Activated CD4-positive, alpha-beta T cell treated with anti-CD3 and anti-CD28 coated beads, Interleukin-2, amount 50 U/mL, for 48 hours (primary cell): ENCODE data around the gene TRAK2.
"Not testable (repeated sequence)": the region's sequence is repeated elsewhere in the genome, so short reads cannot be mapped to it uniquely, and the experiment has no call there.

Experiments used
- DNase-seq, 2 experiments: peaks; one replicate each; pipeline ENCODE4 v3.0.0-alpha.2; 2020

TRAK2 gene

GRCh38 chr2:201450954-201451291 is 335 bp downstream of the TRAK2 start:
- no peak for DNase-seq

- DNase-seq = peak in 1 of 2 experiments; percentile 28
These were observed 2.6 kb downstream of the TRAK2 start for GRCh38 chr2:201448701-201449100.

GRCh38 chr2:201448061-201448460 is 3.2 kb downstream of the TRAK2 start:
- no peak for DNase-seq

GRCh38 chr2:201447086-201447485 is 4.2 kb downstream of the TRAK2 start:
- DNase-seq = no peak

DNA sequence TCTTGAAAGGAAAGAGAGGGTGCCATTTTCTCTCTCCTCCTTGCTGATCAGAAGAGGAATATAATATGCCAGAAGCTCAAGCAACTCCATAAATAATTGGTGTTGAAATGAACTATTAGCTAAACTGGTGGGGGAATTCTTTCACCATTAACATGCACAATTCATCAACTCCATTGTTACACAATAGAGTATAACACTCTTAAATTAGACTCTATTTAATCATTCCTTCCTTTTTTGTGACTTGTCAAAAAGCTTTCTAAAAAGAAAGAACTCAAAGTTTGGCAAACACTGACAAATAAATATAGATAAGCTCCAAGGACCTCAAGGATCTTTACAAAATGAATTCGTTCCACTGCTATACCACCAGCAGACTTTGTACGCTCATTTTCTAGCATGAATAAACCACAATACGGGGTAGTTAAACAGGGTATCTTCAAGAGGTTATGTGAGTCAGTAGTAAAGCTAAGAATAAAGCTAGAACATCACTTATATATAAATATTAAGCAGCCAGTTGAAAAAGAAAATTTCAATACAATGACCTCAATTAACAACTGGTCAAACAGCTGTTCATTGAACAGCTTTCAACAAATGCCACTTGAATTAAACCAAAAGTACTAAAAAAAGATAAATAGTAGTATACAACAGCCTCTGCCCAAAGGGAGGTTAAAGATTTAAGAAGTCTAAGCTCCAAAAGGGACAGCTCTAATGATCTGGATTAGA is 6.4 kb downstream of the TRAK2 start:
- DNase-seq = no peak

DNA sequence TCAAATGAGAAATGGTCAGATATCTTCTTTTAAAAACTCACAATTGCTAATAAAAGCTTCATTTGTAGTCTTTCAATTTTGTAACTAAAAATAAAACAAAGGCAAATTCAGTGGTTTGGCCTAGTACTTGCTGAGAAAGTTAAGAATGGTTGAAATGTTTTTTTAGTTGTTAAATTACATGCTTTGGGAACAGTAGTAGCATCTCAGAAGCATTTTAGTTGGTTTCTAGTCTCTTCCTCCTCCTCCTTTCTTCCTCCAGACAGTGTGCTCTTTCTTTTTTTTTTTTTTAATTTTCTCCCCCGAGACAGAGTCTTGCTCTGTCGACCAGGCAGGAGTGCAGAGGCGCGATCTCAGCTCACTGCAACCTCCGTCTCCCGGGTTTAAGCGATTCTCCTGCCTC is 9.8 kb downstream of the TRAK2 start:
- DNase-seq = no peak

- no peak for DNase-seq
These were observed 11.1 kb downstream of the TRAK2 start for GRCh38 chr2:201440182-201440581.

DNA sequence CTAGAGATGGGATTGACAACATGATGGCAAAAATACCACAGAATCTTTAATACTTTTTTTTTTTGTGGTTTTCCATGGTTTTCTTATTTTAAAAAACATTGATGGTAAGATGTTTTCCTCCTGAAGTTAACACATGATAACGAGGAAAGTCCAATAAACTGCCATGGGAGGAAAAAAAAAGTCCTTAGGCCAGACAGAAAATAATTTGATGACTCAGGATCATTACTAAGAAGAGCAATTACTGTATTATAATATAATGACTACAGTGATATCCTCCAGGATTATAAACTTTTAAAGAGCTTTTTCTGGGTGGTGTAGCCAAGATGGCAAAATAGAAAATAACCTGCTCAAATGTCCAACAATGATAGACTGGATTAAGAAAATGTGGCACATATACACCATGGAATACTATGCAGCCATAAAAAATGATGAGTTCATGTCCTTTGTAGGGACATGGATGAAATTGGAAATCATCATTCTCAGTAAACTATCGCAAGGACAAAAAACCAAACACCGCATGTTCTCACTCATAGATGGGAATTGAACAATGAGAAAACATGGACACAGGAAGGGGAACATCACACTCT is 11.8 kb downstream of the TRAK2 start:
- DNase-seq = not testable (repeated sequence)

DNA sequence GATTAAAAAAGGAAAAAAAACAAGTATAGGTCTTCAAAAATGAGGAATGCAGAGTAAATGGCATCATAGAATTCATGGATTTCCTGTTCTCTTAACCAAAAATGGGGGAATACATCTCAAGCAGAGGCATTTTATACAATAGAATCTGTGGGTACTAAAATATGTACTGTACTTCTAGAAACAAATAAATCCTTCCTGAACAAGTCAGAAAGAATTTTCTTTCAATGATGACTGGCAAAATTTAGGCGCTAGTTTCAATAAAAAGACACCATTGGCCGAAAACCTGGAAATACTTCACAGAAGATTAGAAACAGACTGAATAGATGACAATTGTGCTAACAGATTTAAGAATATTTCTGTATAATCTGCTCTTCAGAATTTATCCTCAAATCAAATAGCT is 15.1 kb downstream of the TRAK2 start:
- no peak for DNase-seq

DNA sequence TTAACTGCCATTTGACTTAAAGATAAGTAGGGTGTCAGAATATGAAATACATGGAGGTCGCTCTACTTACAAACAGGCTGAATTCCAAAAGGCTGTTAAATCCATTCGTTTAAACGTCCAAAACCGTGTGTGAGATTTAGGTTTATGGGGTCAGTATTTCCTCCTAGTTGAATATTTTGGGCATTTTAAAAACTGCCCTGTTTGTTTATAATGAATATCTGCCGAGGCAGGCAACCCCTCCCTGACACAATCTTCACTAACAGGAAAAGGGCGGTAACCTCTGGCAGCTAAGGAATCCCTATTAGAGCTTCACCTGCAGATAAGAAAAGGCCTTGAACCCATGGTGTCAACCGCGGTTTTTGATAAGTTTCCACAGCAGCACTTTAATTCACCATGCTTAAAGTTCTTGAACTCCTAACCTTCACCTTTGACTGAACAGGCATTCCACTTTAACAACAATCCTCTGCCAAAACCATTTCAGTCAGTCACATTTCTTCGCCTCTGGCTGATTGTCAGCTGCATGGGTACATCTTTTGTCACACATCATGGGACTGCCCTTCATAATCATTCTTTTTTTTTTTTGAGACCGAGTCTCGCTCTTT is 17.8 kb downstream of the TRAK2 start:
- DNase-seq = no peak

DNA sequence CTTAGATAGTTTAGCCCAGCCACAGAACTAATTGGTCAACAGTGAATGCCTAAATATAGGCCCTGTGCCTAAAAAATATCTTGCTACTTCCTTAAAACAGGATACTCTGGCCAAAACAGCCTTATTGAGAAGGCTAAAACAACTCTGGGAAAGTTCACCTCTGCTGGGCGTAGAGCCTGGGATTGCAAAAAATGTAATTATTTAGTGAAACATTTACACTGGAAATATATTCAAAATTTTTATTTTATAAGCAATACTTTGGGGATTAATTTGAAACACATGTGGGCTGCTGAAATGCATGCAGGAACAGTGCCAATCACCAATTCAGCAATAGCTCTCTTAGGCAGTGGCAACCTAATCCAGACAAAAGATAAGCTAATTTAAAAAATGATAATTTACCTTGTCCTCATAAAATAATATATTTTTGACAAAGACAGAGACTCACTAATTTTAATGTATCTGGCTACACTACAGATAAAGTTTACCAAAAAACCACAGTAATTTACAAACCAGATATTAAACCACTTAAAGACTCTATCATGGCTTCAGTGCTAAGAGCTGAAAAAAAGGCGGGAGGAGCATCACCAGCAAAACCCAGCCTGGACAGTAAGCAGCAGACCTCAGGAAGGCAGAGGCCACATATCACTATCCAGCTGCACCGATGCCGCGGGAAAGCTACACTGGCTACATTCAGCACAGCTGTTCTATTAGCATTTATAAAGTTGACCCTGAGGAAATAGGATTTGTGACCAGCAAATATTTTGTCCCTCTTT is 18.5 kb downstream of the TRAK2 start:
- no peak for DNase-seq

DNA sequence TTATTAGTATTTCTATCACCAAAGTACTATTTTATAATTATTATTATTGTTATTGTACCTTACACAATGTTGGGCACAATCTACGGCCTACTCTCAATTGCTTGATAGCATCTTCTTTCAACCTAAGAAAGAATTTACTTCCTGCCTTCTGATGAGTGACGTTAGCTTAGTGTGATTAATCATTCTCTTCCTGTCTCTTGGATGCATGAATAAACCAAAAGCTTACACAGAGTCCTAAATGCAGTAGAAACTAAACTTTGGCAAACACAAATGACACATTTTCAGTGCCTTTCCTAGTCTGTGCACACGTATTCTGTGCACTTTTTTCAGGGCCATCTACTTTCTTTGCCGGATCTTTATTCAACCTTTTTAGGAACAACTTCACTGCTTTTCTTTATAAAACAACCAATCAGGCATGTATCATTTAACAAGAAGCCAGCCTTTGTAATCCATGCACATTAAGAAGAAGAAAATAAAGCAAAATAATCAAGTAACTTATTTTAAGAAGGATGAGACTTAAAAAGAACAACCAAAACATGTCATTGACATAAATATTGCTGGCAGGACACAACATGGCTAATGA is 19.1 kb downstream of the TRAK2 start:
- DNase-seq = no peak

- DNase-seq = no peak
These were observed 20.4 kb downstream of the TRAK2 start for GRCh38 chr2:201430839-201431238.

DNA sequence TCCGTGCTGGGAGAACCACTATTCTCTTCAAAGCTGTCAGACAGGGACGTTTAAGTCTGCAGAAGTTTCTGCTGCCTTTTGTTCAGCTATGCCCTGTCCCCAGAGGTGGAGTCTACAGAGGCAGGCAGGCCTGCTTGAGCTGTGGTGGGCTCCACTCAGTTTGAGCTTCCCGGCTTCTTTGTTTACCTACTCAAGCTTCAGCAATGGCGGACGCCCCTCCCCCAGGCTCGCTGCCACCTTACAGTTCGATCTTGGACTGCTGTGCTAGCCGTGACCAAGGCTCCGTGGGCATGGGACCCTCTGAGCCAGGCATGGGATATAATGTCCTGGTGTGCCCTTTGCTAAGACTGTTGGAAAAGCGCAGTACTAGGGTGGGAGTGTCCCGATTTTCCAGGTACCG is 20.9 kb downstream of the TRAK2 start:
- not testable (repeated sequence) for DNase-seq

- not testable (repeated sequence) for DNase-seq
These were observed 21.4 kb downstream of the TRAK2 start for GRCh38 chr2:201429835-201430234.

DNA sequence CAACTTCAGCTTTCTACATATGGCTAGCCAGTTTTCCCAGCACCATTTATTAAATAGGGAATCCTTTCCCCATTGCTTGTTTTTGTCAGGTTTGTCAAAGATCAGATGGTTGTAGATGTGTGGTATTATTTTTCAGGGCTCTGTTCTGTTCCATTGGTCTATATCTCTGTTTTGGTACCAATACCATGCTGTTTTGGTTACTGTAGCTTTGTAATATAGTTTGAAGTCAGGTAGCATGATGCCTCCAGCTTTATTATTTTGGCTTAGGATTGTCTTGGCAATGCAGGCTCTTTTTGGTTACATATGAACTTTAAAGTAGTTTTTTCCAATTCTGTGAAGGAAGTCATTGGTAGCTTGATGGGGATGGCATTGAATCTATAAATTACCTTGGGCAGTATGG is 22.9 kb downstream of the TRAK2 start:
- not testable (repeated sequence) for DNase-seq

- DNase-seq = no peak
These were observed 25.3 kb downstream of the TRAK2 start for GRCh38 chr2:201425952-201426351.

GRCh38 chr2:201420442-201421113 is 30.7 kb downstream of the TRAK2 start:
- no peak for DNase-seq

- no peak for DNase-seq
These were observed 31.3 kb downstream of the TRAK2 start for GRCh38 chr2:201419986-201420385.

DNA sequence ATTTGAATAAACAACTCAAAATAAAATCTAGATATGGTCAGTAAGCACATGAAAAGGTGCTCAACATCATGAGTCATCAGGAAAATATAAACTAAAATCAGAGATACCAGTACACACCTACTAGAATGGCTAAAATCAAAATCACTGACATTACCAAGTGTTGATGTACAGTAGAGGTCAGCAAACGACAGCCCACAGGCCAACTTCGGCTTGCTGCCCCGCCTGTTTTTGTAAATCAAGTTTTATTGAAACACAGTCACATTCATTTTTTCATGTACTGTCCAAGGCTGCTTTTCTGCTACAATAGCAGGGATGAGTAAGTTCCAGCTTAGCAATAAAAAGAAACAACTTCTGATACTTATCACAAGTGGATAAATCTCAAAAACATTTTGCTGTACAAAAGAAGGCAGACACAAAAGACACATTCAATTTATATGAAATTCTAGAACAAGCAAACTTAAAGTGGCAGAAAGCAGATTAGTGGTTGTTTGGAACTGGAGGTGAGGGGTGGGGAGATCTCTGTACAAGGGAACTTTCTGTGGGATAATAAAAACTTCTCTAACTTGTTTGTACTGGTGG is 32.1 kb downstream of the TRAK2 start:
- no peak for DNase-seq

DNA sequence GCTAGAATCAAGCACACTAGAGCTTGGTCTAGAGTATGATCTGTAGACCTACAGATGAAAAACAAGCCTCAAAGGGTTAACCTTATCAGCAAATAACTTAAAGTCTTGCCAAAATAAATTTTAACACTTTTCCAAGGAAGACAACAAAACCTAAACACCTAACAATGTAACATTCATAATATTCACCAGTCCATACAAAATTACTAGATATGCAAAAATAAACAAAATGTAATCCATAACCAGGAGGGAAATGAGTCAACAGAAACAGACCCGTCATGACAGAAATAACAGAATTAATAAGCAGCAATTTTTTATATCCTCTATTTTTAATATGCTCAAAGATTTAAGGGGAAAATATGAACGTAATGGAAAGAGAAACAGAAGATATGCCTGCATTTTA is 36.1 kb downstream of the TRAK2 start:
- no peak for DNase-seq
